Measurements from ENCODE around the gene SWAP70.

DNA sequence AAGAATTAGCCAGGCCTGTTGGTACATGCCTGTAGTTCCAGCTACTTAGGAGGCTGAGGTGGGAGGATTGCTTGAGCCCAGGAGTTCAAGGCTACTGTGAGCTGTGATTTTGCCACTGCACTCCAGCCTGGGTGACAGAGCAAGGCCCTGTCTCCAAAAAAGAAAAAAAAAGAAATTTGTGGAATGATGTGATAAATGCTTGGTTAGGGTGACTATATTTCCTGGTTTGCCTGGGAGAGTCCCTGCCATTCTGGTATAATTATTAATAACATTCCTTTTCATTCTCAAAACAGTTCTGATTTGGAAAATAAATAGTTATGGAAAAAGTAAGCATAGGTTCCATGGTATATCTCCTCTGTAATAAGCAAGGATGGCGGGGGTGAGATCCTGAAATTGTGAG, 74.8 kb downstream of the SWAP70 start:
- TF ChIP-seq, protein P1, sequence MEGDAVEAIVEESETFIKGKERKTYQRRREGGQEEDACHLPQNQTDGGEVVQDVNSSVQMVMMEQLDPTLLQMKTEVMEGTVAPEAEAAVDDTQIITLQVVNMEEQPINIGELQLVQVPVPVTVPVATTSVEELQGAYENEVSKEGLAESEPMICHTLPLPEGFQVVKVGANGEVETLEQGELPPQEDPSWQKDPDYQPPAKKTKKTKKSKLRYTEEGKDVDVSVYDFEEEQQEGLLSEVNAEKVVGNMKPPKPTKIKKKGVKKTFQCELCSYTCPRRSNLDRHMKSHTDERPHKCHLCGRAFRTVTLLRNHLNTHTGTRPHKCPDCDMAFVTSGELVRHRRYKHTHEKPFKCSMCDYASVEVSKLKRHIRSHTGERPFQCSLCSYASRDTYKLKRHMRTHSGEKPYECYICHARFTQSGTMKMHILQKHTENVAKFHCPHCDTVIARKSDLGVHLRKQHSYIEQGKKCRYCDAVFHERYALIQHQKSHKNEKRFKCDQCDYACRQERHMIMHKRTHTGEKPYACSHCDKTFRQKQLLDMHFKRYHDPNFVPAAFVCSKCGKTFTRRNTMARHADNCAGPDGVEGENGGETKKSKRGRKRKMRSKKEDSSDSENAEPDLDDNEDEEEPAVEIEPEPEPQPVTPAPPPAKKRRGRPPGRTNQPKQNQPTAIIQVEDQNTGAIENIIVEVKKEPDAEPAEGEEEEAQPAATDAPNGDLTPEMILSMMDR (conservative IDR thresholded peaks at IDR 0.05 in 1 of 2, IDR thresholded peaks at IDR 0.05 in 1 of 2; ENCODE audit: extremely low read depth in 1 of 2, insufficient read depth in 1 of 2, low read depth in 1 of 2, low read length in 2 of 2), result no peak
- no peak for TF ChIP-seq EZH2 (IDR thresholded peaks at IDR 0.05; ENCODE audit: borderline replicate concordance, low read length)

All from mammary epithelial cell (primary cell).